GM19324 (cell line): Measurements from ENCODE around the gene TMCO4.

ENCODE experiments used
- ATAC-seq: cut with Tn5 transposase; IDR thresholded peaks from one replicate; pipeline ENCODE4 v1.9.1; 2021; ENCODE audit warnings: mild to moderate bottlenecking, moderate library complexity; ENCODE audit not compliant: unreplicated experiment, low FRiP score

Gene TMCO4

DNA sequence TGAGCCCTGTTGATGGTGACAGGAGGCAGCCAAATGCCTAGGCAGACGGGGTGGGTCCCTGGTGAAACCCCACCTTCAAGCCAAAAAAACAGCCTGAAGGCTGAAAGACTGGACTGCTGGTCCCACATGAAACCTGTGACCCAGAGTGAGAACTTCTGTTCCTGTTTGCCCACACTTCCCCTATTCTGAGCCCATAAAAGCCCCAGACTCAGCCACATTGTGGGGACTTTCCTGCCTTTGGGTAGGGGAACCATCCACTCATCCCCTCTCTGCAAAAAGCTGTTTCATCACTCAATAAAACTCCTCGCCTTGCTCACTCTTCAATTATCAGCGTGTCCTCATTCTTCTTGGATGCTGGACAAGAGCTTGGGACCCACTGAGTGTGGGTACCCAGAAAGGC lies 109.9 kb downstream of the TMCO4 start:
- no peak for ATAC-seq

DNA sequence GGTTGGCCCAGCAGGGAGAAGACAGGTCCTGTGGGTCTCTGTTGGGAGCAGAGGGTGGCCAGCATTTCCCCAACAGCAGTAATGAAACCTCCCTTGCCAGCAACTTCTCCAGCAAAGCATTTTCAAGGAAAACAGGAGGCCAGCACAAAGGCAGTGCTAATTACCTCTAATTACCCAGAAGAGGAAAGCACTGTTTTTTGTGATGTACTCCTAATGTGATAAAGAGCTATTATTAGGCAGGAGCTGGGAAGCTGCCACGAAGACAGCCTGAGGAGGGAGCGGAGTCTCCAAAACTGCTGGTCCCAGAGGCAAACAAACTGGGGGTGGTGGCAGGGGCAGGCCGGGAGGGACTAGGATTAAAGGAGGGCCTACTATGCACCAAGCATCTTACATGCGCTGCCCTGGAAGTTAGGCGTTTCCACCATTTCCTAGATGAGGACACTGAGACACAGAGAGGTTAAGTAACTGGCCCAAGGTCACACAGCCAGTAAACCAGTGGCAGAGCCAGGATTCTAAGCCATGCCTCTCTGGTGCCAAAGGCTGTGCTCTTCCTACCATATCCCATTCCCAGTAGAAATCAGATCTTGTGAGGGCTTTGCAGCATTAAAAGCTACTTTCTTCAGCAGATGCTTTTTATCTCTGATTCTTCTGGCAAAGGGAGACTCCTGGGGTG lies 110.5 kb downstream of the TMCO4 start:
- ATAC-seq = no peak

DNA sequence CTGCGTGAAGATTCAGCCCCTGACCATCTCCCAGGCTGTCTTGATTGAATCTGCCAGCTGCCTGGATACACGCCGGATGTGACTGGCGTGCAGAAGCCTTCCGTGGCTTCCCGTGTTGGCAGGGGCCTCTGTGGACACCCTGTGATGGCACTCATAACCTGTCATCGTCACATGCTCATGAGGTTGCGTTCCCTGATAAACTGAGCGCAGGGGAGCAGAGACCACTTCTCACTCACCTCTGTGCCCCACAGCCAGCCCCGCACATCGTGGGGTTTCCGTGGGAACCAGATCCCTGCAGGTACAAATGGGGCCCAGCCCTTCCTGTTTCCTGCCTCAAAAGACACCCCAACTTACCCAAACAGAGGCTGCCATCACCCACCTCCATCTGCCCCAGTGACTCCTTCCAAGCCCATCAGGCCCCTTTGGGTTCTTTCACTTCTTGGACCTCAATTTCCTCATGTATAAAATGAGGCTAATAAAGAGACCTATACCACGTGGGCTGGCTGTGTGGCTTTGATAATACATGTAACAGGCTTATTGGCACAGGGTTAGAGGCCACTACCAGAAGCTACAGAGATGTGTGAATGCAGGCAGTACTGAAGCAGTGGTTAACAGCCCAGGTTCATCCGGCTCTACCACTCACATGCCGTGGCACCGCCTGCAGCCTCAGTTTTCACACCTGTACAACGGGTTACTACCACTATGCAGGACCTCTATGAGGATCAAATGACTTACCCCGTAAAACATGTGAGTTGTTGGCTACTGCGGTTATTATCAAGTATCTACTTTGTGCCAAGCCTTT lies 111.5 kb downstream of the TMCO4 start:
- ATAC-seq = no peak

DNA sequence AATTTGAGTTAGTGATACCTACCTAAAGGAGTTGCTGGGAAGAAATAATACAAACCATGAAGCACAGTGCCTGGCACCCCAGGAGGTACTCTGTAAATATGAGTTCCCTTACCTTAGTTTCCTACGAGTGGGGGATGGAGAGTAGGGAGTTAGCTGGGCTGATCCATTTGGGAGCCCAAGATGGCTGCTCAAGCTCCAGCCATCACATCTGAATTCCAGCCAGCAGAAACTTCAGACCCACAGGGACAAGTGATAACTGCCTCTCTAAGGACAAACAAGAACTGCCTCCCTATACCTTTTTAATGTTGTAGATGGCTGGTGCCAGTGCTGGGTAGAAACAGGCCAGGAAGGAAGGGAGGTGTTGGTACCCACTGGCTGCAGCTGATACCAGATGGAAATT lies 112.3 kb downstream of the TMCO4 start:
- no peak for ATAC-seq

DNA sequence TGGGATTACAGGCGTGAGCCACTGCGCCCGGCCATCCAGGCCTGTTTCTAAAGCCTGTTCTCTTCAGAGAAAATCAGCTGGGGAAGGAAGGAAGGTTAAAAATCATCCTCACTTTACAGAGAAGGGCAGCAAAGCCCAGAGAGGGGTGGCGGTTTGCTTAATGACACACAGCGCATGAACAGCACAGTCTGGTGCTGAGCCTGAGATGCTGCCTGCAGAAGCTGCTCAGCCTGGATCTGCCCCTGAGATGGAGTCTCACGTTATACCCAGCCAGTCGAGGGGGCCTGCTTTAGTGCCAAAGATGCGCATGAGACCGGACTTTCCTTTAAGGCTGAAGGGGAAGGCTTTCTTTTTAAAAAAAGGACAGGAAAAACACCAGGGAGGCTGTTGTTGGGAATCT lies 113.7 kb downstream of the TMCO4 start:
- ATAC-seq = no peak

DNA sequence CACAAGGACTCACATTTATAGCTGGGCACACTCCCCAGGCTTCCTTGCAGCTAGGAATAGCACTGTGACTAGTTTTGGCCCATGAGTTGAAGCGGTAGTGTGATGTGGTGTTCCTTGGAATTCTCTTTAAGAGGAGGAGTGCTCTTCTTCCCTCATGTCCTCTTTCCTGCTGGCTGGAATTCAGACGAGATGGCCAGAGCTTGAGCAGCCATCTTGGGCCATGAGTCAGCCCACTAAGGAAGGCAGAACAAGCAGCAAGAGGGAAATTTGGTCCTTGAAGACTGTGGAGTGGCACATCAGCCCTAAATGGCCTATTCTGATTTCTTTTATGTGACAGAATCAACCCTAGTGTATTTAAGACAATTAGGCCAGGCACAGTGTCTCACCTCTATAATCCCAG lies 115.0 kb downstream of the TMCO4 start:
- no peak for ATAC-seq

DNA sequence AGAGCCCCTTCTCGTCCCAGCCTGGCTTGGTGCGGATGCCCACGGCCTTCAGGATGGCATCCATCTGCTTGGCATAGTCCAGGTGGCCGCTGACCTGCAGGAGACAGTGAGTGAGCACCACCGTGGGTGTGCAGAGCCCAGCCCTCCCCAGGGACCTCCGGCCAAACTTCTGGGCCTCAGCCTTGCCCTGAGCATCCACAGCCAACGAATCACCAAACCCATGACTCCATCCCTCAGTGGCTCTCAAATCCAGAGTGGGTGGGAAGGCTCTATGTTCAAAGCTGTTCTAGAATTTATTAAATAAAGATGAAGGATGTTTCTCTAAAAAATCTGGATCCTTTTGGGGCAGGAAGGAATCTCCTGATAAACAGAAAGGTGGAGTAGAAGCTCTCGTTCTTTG lies 116.4 kb downstream of the TMCO4 start:
- ATAC-seq = no peak

DNA sequence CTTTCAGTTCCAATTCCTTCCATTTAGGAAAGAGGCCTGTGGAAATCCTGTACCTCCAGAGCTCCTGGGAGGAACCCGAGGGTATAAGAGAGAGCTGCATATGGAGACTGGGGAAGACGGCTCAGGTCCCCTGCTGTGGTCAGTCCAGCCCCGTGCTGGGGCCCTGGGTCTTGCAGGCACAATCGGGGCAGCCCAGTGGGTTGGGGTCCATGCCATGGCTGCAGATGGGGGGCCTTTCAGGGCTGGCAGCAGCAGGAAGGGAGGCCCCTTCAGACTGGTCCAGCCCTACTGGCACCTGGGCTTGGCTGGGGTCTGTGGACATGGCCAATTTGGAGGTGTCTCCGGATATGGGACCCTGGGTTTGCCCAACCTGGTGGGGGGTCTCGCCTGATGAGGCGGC lies 116.8 kb downstream of the TMCO4 start:
- ATAC-seq = no peak

DNA sequence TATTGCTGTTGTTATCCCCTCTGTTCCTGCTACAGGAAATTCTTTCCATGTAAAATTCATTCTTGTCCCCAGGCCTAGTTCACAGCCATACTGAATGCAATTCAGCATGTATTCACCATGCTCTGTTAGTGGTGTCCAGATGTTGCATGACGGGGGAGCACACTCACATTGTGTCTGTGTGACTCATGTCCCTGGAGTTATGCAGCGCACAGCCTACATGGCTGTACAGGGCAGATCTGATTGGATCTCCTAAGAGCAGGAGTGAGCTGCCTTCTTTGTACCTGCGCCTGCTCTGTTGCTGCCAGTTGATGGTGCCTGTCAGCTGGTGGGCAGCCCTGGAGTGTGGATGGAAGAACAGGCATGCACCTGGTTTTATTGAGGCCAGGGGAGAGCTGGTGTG lies 117.5 kb downstream of the TMCO4 start:
- no peak for ATAC-seq

DNA sequence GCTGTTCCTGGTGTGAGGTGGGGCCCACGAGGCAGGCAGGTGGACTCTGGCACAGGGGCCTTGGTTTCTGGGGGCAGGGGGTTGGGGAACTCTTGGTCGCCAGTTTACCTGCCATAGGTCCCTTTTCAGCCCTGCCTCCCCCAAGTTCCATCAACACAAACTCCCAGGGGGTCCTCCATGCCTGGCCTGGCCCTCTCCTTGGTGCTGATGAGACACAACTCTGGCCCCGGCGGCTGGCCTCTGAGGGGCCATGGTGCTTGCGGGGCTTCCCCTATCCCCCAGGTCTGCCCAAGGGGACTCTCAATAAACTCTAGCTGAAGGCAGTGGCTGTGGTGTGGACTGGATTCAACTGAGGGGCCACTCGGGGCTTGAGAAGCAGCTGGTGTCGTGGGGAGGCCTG lies 119.1 kb downstream of the TMCO4 start:
- no peak for ATAC-seq

DNA sequence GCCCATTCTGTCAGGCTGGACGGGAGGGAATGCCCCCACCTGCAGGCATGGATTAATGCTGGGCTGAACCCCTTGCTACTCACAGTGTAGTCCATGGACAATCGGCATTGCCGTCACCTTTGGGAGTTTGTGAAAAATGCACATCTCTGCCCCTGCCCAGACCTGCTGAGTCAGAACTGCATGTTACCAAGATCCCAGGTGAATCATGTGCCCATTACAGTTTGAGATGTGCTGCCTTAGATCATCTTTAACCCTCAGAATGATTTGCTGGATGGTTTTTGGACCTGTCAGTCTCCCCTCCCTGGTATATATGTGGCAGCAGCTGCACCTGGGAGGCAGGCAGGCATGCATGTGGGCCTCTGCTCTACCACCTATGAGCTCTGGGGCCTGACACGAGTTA lies 120.0 kb downstream of the TMCO4 start:
- no peak for ATAC-seq

DNA sequence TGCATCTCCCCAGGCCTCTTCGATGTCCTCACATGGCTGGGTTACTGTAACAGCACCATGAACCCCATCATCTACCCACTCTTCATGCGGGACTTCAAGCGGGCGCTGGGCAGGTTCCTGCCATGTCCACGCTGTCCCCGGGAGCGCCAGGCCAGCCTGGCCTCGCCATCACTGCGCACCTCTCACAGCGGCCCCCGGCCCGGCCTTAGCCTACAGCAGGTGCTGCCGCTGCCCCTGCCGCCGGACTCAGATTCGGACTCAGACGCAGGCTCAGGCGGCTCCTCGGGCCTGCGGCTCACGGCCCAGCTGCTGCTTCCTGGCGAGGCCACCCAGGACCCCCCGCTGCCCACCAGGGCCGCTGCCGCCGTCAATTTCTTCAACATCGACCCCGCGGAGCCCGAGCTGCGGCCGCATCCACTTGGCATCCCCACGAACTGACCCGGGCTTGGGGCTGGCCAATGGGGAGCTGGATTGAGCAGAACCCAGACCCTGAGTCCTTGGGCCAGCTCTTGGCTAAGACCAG lies 120.7 kb downstream of the TMCO4 start:
- ATAC-seq = no peak

DNA sequence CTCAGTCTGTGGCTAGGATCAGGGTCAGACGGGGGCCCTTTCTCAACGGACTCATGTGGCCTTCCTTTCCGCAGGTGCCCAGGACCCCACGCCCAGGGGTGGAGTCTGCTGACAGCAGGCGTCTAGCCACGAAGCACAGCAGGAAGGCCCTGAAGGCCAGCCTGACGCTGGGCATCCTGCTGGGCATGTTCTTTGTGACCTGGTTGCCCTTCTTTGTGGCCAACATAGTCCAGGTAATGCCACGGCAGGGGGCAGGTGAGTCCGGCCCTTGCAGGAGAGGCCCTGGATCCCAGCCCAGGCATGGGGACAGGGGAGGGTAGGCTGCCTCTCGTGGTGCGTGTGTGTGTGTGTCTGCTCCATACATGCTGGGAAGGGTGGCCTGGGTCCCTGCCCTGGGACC lies 121.2 kb downstream of the TMCO4 start:
- ATAC-seq = no peak

DNA sequence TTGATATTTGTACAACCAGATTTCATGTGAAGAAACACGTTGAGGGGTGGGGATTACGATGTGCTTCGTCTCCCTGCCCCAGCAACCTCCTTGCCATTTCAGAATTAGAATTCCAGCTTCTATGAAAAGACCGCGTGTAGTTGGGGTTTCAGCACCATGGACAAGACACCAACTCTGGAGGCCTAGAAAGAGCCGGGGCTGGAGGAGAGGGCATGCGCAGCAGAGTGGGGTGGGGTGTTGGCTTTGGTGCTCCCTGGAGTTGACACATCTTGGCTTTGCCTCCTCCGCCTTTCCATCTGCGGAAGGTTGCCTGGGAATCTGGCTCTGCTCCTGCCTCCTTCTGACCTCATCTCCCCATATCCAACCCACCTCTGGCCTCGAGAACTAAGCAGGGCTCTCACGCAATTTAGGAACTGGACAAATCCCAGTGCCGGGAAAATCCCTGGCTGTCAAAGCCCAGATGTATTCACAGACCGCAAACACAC lies 123.2 kb downstream of the TMCO4 start:
- ATAC-seq = no peak

DNA sequence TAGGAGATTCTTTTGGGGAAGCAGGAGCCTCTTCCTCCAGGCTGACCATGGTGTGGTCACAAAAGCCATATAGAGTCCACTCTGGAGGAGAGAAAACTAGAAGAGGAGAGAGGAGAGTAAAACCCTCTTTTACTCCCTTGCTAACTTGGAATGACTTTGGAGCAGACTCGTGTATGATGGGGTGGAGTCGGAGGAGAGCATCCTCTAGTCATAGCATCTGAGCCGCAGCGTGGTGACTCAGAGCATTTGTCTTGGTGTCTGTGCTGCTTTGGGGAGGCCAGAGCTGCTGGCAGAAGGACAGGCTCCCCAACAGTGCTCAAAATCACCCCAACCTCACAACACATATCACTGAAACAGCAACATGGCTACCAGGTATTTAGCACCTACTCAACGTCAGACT lies 123.9 kb downstream of the TMCO4 start:
- no peak for ATAC-seq

DNA sequence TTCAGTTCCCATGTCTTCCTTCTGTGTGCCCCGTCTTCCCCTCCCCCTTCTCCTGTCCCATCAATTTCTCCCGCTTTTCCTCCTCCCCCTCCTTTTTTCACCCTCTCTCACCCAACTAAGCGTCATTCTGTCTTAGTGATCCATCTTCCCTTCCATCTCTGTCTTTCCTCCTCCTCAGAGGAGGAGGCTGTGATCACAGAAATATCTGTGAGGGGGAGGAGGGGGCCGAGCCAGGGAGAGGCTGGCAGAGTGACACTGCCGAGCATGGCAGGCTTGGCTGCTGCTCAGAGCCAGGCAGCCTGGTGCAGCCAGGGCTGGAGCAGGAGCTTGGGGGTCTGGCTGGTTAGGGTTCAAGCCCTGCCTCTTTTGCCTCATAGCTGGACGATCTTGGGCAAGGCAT lies 127.5 kb downstream of the TMCO4 start:
- no peak for ATAC-seq

DNA sequence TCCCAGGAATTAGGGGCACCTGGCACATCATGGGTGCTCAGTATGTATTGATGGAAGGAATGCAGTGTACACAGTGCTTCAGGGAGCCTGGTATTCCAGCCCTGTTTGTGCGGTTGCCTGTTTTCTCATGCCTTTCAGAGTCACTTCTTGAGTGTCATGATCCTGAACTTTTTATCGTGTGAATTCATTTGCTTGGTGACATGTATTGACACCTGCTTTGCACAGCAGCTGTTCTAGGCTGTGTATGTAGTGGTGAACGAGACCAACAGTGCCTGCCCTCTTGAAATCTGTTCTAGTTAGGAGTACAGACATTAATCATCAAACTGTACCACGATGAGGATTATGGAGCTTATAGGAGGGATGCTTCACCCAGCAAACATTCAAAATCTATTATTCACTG lies 128.9 kb downstream of the TMCO4 start:
- no peak for ATAC-seq

DNA sequence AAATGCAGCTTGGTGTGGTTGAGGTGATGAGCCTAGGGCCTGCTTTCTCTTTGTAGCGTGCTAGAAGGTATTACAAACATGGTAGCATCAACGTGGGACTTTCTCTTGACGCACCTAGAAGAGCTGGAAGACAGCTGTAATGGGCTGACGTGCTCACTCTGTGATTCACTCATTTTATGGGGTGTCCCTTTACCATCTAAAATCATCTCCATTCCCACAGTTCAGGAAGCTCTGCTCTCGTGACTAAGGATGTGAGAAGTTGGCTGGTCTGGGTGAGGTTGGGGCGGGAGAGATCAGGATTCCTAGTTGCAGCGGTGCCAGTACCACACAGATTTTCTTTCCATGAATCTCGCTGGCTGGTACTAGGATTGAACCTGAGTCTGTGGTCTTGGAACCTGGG lies 130.8 kb downstream of the TMCO4 start:
- no peak for ATAC-seq

DNA sequence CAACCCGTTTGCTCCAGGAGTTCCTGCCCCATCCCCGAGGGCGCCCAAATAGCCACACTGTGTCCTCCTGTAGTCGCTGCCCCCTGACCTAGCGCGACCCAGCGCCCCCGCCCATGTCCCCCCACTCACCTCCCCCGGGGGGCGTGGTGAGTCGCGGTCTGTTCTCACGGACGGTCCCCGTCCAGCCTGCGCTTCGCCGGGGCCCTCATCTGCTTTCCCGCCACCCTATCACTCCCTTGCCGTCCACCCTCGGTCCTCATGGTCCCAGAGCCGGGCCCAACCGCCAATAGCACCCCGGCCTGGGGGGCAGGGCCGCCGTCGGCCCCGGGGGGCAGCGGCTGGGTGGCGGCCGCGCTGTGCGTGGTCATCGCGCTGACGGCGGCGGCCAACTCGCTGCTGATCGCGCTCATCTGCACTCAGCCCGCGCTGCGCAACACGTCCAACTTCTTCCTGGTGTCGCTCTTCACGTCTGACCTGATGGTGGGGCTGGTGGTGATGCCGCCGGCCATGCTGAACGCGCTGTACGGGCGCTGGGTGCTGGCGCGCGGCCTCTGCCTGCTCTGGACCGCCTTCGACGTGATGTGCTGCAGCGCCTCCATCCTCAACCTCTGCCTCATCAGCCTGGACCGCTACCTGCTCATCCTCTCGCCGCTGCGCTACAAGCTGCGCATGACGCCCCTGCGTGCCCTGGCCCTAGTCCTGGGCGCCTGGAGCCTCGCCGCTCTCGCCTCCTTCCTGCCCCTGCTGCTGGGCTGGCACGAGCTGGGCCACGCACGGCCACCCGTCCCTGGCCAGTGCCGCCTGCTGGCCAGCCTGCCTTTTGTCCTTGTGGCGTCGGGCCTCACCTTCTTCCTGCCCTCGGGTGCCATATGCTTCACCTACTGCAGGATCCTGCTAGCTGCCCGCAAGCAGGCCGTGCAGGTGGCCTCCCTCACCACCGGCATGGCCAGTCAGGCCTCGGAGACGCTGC lies 133.9 kb downstream of the TMCO4 start:
- ATAC-seq = no peak

DNA sequence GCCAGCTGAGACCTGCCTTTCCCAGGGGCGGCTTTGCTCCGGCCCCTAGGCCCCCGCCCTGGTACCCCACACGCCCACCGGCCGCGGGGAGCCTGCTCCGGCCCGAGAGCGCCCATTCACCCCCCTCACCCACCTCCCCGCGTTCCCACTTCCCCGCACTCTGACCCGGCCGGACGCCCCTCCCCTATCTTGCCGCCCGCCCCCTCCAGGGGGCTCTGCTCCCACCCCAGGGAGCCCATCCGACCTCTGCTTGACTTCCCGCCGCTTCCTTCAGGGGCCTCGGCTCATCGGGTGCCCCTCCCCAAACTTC lies 134.6 kb downstream of the TMCO4 start:
- no peak for ATAC-seq
